Tibial artery (tissue), 4 donors: ENCODE data around the gene IL1RAPL2.
"Not testable (repeated sequence)": the region's sequence is repeated elsewhere in the genome, so short reads cannot be mapped to it uniquely, and the experiment has no call there.

Source experiments
- DNase-seq, 2 donors: peaks; one replicate each; pipeline ENCODE4 v3.0.0-alpha.2; 2019
- H3K27ac ChIP-seq, 2 donors: fragments of 200-600 bp; sonication (generic) in 1 of 2; 1 replicate in 1 of 2; 2 replicates in 1 of 2; pipeline ENCODE4 v1.5.1; 2018 to 2019; ENCODE audit warnings: mild to moderate bottlenecking in 1 of 2
- H3K27me3 ChIP-seq, 2 donors: fragments of 200-600 bp; sonication (generic) in 1 of 2; one replicate each; pipeline versions ENCODE4 v1.5.1 to v1.6.0; 2016 to 2019
- H3K36me3 ChIP-seq, 3 donors: fragments of 200-600 bp; sonication (generic) in 2 of 3; one replicate each; pipeline ENCODE4 v1.5.1; 2016 to 2019; ENCODE audit warnings: mild to moderate bottlenecking in 2 of 3
- H3K4me1 ChIP-seq, 4 donors: fragments of 200-600 bp; sonication (generic) in 2 of 4; 1 replicate in 3 of 4; 2 replicates in 1 of 4; pipeline ENCODE4 v1.5.1; 2016 to 2019
- H3K4me3 ChIP-seq, 2 donors: fragments of 200-600 bp; sonication (generic) in 1 of 2; 1 replicate in 1 of 2; 2 replicates in 1 of 2; pipeline ENCODE4 v1.5.1; 2018 to 2019; ENCODE audit warnings: mild to moderate bottlenecking in 2 of 2
- H3K9me3 ChIP-seq, 3 donors: fragments of 200-600 bp; sonication (generic) in 1 of 3; one replicate each; pipeline ENCODE4 v1.5.1; 2016 to 2019
- CTCF ChIP-seq, 2 experiments: fragments of 200-600 bp in 1 of 2; fragments of 450-650 bp in 1 of 2; IDR thresholded peaks; one replicate each; pipeline ENCODE4 v1.5.1; 2017 to 2019; ENCODE audit warnings: antibody characterized with exemption in 2 of 2, mild to moderate bottlenecking in 1 of 2, moderate library complexity in 1 of 2
- intact Hi-C: fragments of 100-400 bp; cut with DNase I; formaldehyde crosslinking; loops from one replicate; pipeline ENCODE4 v1.15.0; 2023; ENCODE audit warnings: low total_unique reads

The IL1RAPL2 gene

GRCh38 chrX:105653891-105654290 is 1087.9 kb downstream of the IL1RAPL2 start:
- intact Hi-C loops, result no loop called here

GRCh38 chrX:105658136-105658535 is 1092.1 kb downstream of the IL1RAPL2 start:
- Histone ChIP-seq H3K4me1 (no peaks in the 10 kb centered on the region), H3K9me3 (no peaks in the 10 kb centered on the region), H3K27ac (no peak overlapping the region), H3K27me3 (no peaks in the 10 kb centered on the region), H3K36me3 (no peaks in the 10 kb centered on the region), H3K4me3 (no peak overlapping the region)
- intact Hi-C loops, result no loop called here
- DNase-seq, result no peak
- no peak for TF ChIP-seq CTCF (IDR thresholded peaks at IDR 0.05)

More at GRCh38 chrX:105653891-105654290, 1087.9 kb downstream of the IL1RAPL2 start:
- H3K9me3 ChIP-seq, result no peaks in the 10 kb centered on the region
- no peaks in the 10 kb centered on the region for H3K27me3 ChIP-seq
- no peaks in the 10 kb centered on the region for H3K36me3 ChIP-seq
- TF ChIP-seq CTCF (IDR thresholded peaks at IDR 0.05), result no peak
- H3K4me1 ChIP-seq, result no peaks in the 10 kb centered on the region
- no peak overlapping the region for H3K27ac ChIP-seq
- no peak for DNase-seq
- no peak overlapping the region for H3K4me3 ChIP-seq

GRCh38 chrX:105662248-105662647 is 1096.2 kb downstream of the IL1RAPL2 start:
- H3K4me3 ChIP-seq, result no peak overlapping the region
- H3K9me3 ChIP-seq, result no peaks in the 10 kb centered on the region
- H3K36me3 ChIP-seq, result no peaks in the 10 kb centered on the region
- no peak overlapping the region for H3K27ac ChIP-seq
- H3K4me1 ChIP-seq, result no peaks in the 10 kb centered on the region
- no peaks in the 10 kb centered on the region for H3K27me3 ChIP-seq
- no peak for DNase-seq
- intact Hi-C loops, result no loop called here
- no peak for TF ChIP-seq CTCF (IDR thresholded peaks at IDR 0.05)

- TF ChIP-seq CTCF (IDR thresholded peaks at IDR 0.05), result no peak
- no peak overlapping the region for H3K4me3 ChIP-seq
- no peaks in the 10 kb centered on the region for H3K9me3 ChIP-seq
- H3K36me3 ChIP-seq, result no peaks in the 10 kb centered on the region
- no peak overlapping the region for H3K27ac ChIP-seq
- no peak for DNase-seq
- intact Hi-C loops, result no loop called here
- no peaks in the 10 kb centered on the region for H3K27me3 ChIP-seq
- no peaks in the 10 kb centered on the region for H3K4me1 ChIP-seq
Measured at GRCh38 chrX:105664243-105664642, 1098.2 kb downstream of the IL1RAPL2 start.

GRCh38 chrX:105684288-105684687 is 1118.3 kb downstream of the IL1RAPL2 start:
- not testable (repeated sequence) for H3K27ac ChIP-seq, H3K27me3 ChIP-seq, H3K9me3 ChIP-seq, H3K4me1 ChIP-seq, DNase-seq, H3K4me3 ChIP-seq, H3K36me3 ChIP-seq
- intact Hi-C loops, result loop anchor here (5.0 kb wide), 1 partner anchor 1672 kb away; the partner anchor contains the start of gene H2BW1

- no peak overlapping the region for H3K27ac ChIP-seq
- no peaks in the 10 kb centered on the region for H3K27me3 ChIP-seq
- intact Hi-C loops, result no loop called here
- no peaks in the 10 kb centered on the region for H3K4me1 ChIP-seq
- no peaks in the 10 kb centered on the region for H3K36me3 ChIP-seq
- no peak for TF ChIP-seq CTCF (IDR thresholded peaks at IDR 0.05)
- H3K4me3 ChIP-seq, result no peak overlapping the region
- H3K9me3 ChIP-seq, result no peaks in the 10 kb centered on the region
- no peak for DNase-seq
Measured at GRCh38 chrX:105694839-105695238, 1128.8 kb downstream of the IL1RAPL2 start.
